ACHN (cell line): ENCODE results near the gene REELD1.

Experiments used
- DNase-seq: peaks from one replicate; pipeline ENCODE4 v3.0.0-alpha.2; 2015
- in situ Hi-C: cut with HindIII; loops from 2 replicates; pipeline ENCODE4 v1.10.0; 2017; ENCODE audit warnings: low sequenced_read_pairs, low pct_ligation_motif_present, low pct_unique_long_range_greater_than_20kb

Gene REELD1

GRCh38 chr4:146214238-146214637 is at the start of gene REELD1:
Gene REELD1 (plus strand): TSS chr4:146214538. CDS start chr4:146216953, 2,415 bp downstream.
- in situ Hi-C loops: no loop called here

GRCh38 chr4:146165221-146165620 is 49.1 kb upstream of the REELD1 start:
- in situ Hi-C loops: no loop called here
- DNase-seq: no peak

More at GRCh38 chr4:146214238-146214637, at the start of gene REELD1:
- DNase-seq: no peak

GRCh38 chr4:146165840-146166239 is 48.5 kb upstream of the REELD1 start:
- in situ Hi-C loops: no loop called here
- peak; percentile 52 for DNase-seq

GRCh38 chr4:146170149-146170548 is 44.2 kb upstream of the REELD1 start:
- no peak for DNase-seq
- in situ Hi-C loops: no loop called here

GRCh38 chr4:146175541-146176453 is 38.5 kb upstream of the REELD1 start, which contains the start of gene LSM6:
Gene LSM6 (plus strand): TSS chr4:146175718. CDS start chr4:146182922, 7,204 bp downstream.
- peak; percentile 83 for DNase-seq
- in situ Hi-C loops: no loop called here

- in situ Hi-C loops: no loop called here
- no peak for DNase-seq
These were observed 37.4 kb upstream of the REELD1 start for GRCh38 chr4:146176891-146177290.

- in situ Hi-C loops: no loop called here
These were observed 36.2 kb upstream of the REELD1 start for GRCh38 chr4:146178126-146178525.

GRCh38 chr4:146179784-146180370 is 34.5 kb upstream of the REELD1 start:
- in situ Hi-C loops: no loop called here
- DNase-seq: no peak

More at GRCh38 chr4:146178126-146178525, 36.2 kb upstream of the REELD1 start:
- no peak for DNase-seq

GRCh38 chr4:146182443-146182842 is 31.9 kb upstream of the REELD1 start:
- in situ Hi-C loops: no loop called here
- DNase-seq: no peak

GRCh38 chr4:146183209-146183608 is 31.1 kb upstream of the REELD1 start:
- DNase-seq: no peak
- in situ Hi-C loops: no loop called here

GRCh38 chr4:146186041-146186440 is 28.3 kb upstream of the REELD1 start:
- in situ Hi-C loops: no loop called here
- no peak for DNase-seq

GRCh38 chr4:146186596-146186995 is 27.7 kb upstream of the REELD1 start:
- no peak for DNase-seq
- in situ Hi-C loops: no loop called here

- in situ Hi-C loops: no loop called here
- DNase-seq: no peak
These were observed 23.9 kb upstream of the REELD1 start for GRCh38 chr4:146190456-146190855.

- DNase-seq: no peak
- in situ Hi-C loops: no loop called here
These were observed 22.4 kb upstream of the REELD1 start for GRCh38 chr4:146191766-146192458.

GRCh38 chr4:146193628-146194027 is 20.7 kb upstream of the REELD1 start:
- no peak for DNase-seq
- in situ Hi-C loops: no loop called here

GRCh38 chr4:146194212-146194611 is 20.1 kb upstream of the REELD1 start:
- in situ Hi-C loops: no loop called here
- DNase-seq: no peak

GRCh38 chr4:146202665-146203064 is 11.7 kb upstream of the REELD1 start:
- in situ Hi-C loops: no loop called here
- DNase-seq: no peak

- no peak for DNase-seq
- in situ Hi-C loops: no loop called here
These were observed 6.9 kb upstream of the REELD1 start for GRCh38 chr4:146207410-146207809.

GRCh38 chr4:146210890-146211289 is 3.4 kb upstream of the REELD1 start:
- DNase-seq: no peak
- in situ Hi-C loops: no loop called here
